Karpas-422 (cell line): Measurements from ENCODE around the gene CPXM2. TPM values are rescaled to one million over a fixed set of nuclear protein-coding genes. Genes with fewer than 3 reads are reported as not detected.
A peak's percentile ranks its signal among the peaks of the same experiment; 100 is the strongest.

Experiments used
- DNase-seq: peaks from one replicate; pipeline ENCODE4 v3.0.0-alpha.2; 2015
- H2AFZ ChIP-seq: fragments of 200-600 bp; sonication (generic); 2 replicates; pipeline ENCODE4 v1.6.1; 2014; ENCODE audit warnings: antibody characterized with exemption, low read length, mixed read lengths
- H3K27ac ChIP-seq: fragments of 200-600 bp; sonication (generic); 2 replicates; pipeline ENCODE4 v1.5.1; 2014; ENCODE audit warnings: mild to moderate bottlenecking, low read length, moderate library complexity
- H3K27me3 ChIP-seq: fragments of 200-600 bp; sonication (generic); 2 replicates; pipeline ENCODE4 v1.6.1; 2014; ENCODE audit warnings: low read length, mixed read lengths
- H3K36me3 ChIP-seq: fragments of 200-600 bp; sonication (generic); 2 replicates; pipeline ENCODE4 v1.6.1; 2014; ENCODE audit warnings: low read length, mixed read lengths; ENCODE audit not compliant: insufficient read depth
- H3K4me1 ChIP-seq: fragments of 200-600 bp; sonication (generic); 2 replicates; pipeline ENCODE4 v1.6.1; 2014; ENCODE audit warnings: mild to moderate bottlenecking, low read length, mixed read lengths
- H3K4me2 ChIP-seq: fragments of 200-600 bp; sonication (generic); 2 replicates; pipeline ENCODE4 v1.6.1; 2014; ENCODE audit warnings: low read length, low read depth, mild to moderate bottlenecking; ENCODE audit not compliant: poor library complexity, severe bottlenecking
- H3K4me3 ChIP-seq: fragments of 200-600 bp; sonication (generic); 2 replicates; pipeline ENCODE4 v1.5.1; 2014; ENCODE audit warnings: mild to moderate bottlenecking, antibody characterized with exemption, low read length, mixed read lengths
- H3K79me2 ChIP-seq: fragments of 200-600 bp; sonication (generic); 2 replicates; pipeline ENCODE4 v1.6.1; 2014; ENCODE audit warnings: mild to moderate bottlenecking, low read length, mixed read lengths
- H3K9ac ChIP-seq: fragments of 200-600 bp; sonication (generic); 2 replicates; pipeline ENCODE4 v1.6.0; 2014; ENCODE audit warnings: low read length
- H3K9me2 ChIP-seq: fragments of 200-600 bp; sonication (generic), shearing (Covaris generic); replicated peaks from 2 replicates; pipeline ENCODE4 v1.6.0; 2014; ENCODE audit warnings: mild to moderate bottlenecking, low read length, moderate library complexity; ENCODE audit not compliant: insufficient read depth
- H3K9me3 ChIP-seq: fragments of 300-700, 200-600 bp; sonication (generic); 2 replicates; pipeline ENCODE4 v1.6.1; 2014; ENCODE audit warnings: low read length, mixed read lengths
- H4K20me1 ChIP-seq: fragments of 200-600 bp; sonication (generic); 2 replicates; pipeline ENCODE4 v1.6.1; 2014; ENCODE audit warnings: mild to moderate bottlenecking, antibody characterized with exemption, low read length, low read depth; ENCODE audit not compliant: insufficient read depth
- total RNA-seq: library from RNA; depleted of rRNA; stranded (reverse); fragments of >200 nt; shearing (Covaris generic); gene quantifications from 2 replicates; pipeline ENCODE4 v1.2.3, GENCODE V29; 2014; ENCODE audit warnings: low replicate concordance

Gene CPXM2
- total RNA-seq, 1 experiment from 2014 or later: not detected

DNA sequence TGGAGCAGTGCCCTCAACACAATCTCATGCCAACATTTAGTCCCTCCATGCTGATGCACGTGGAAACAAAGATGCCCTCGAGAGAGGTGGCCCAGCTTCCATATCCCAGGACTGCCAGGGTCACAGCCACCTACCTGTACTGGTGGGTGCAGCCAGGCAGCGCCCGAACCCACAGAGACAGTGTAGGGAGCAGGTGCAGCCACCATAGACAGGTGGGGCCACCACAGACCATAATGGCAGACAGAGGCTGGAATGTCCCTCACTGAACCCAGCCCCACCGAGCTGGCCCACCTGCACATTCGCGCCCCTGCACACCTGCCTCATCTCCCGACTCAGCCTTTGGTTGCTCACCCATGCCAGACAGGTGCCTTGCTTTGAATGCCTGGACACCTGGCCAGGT is 18.3 kb upstream of the CPXM2 start:
- no peak overlapping the region for H3K27ac ChIP-seq
- no peaks in the 10 kb centered on the region for H4K20me1 ChIP-seq
- no peaks in the 10 kb centered on the region for H3K36me3 ChIP-seq
- H3K4me3 ChIP-seq: no peak overlapping the region
- 0 out of 2 replicates have a peak, but pooled peaks cover 2% of the 10 kb centered on the region for H3K4me1 ChIP-seq
- no peaks in the 10 kb centered on the region for H3K9me3 ChIP-seq
- no peak for DNase-seq
- H3K4me2 ChIP-seq: no peak overlapping the region
- H3K9me2 ChIP-seq: no peaks in the 10 kb centered on the region
- H3K79me2 ChIP-seq: no peaks in the 10 kb centered on the region
- no peak overlapping the region for H2AFZ ChIP-seq
- no peaks in the 10 kb centered on the region for H3K27me3 ChIP-seq
- H3K9ac ChIP-seq: no peak overlapping the region

DNA sequence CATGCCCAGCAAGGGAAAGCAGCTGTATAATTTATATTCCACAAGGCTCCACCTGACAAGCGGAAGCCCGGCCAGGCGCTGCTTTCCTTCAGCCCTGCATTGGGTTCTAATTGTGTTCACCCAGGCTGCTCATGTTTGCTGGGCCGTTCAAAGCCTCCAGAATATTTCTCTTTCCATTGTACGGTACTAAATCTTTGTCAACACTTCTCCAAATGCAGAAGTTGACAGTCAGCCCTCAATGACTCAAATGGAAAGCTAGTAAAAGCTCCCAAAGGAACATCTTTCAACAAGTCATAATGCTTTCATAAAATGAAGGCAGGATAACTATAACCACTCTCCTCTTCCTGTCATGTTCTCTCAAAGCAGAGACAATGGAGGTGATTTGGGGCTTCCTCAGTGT is 17.8 kb upstream of the CPXM2 start:
- DNase-seq: no peak
- no peaks in the 10 kb centered on the region for H3K79me2 ChIP-seq
- H3K27me3 ChIP-seq: no peaks in the 10 kb centered on the region
- H3K36me3 ChIP-seq: no peaks in the 10 kb centered on the region
- H2AFZ ChIP-seq: no peak overlapping the region
- no peaks in the 10 kb centered on the region for H3K9me2 ChIP-seq
- H3K4me3 ChIP-seq: no peak overlapping the region
- H3K9me3 ChIP-seq: no peaks in the 10 kb centered on the region
- H3K27ac ChIP-seq: no peak overlapping the region
- H3K4me2 ChIP-seq: no peak overlapping the region
- no peak overlapping the region for H3K9ac ChIP-seq
- 0 out of 2 replicates have a peak, but pooled peaks cover 2% of the 10 kb centered on the region for H3K4me1 ChIP-seq
- no peaks in the 10 kb centered on the region for H4K20me1 ChIP-seq

DNA sequence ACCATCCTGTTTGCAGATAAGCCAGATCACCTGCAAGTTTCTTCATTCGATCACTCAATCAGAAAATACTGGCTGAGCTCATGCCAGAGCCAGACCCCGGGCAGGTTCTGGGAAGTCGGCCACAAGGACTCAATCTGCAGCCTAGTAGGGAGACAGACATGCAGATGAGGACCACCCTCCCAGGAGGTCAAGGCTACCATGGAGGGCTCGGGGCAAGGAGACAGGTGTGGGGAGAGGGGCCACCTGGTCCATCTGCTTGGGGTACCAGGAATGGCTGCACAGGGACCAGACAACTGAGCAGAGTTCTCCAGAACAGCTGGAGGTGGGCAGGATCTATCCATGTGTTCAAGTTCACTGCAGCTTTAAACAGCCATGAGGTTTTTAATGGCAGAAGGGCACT is 16.8 kb upstream of the CPXM2 start:
- no peaks in the 10 kb centered on the region for H3K27me3 ChIP-seq
- no peak overlapping the region for H3K4me3 ChIP-seq
- DNase-seq: no peak
- H3K9me3 ChIP-seq: no peaks in the 10 kb centered on the region
- H3K4me1 ChIP-seq: no peaks in the 10 kb centered on the region
- no peak overlapping the region for H3K27ac ChIP-seq
- no peak overlapping the region for H3K4me2 ChIP-seq
- H3K9me2 ChIP-seq: no peaks in the 10 kb centered on the region
- H3K9ac ChIP-seq: no peak overlapping the region
- no peaks in the 10 kb centered on the region for H3K79me2 ChIP-seq
- no peaks in the 10 kb centered on the region for H3K36me3 ChIP-seq
- no peaks in the 10 kb centered on the region for H4K20me1 ChIP-seq
- H2AFZ ChIP-seq: no peak overlapping the region

DNA sequence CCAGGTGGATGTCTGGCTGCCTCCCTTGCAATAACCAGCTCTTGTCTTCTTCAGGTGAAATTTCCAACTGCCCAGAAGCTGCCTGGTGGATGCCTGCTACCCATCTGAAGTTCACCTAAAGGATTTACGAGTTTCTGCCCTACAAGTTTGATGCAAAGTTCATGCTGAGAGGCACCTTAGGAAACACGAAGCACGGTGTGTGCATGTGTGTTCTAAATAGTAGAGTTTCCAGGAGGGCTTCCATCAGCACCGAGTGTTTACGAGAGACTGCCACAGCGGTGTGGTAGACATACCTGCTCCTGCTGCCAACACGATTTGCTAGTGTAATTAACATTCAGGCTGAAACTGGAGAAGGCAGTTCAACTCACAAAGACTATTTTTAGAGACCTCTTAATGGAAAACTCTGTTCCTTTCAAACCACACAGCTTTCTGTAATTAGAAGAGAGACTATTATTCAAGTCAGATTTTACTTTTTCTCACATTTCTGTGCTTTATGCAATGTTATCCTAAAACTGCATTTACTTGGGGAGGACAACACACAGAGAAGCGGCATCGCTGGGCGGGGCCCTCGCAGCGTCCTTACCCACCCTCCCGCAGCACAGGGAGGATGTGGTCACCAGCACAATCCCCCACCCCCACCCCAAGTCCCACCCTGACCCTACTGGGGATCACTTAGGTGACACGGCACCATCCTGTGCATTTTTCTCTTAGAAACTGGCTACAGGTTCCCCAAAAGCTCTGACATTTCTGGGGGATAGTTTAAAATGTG is 15.5 kb upstream of the CPXM2 start:
- H3K4me3 ChIP-seq: no peak overlapping the region
- no peaks in the 10 kb centered on the region for H3K79me2 ChIP-seq
- no peaks in the 10 kb centered on the region for H3K27me3 ChIP-seq
- H3K9me3 ChIP-seq: no peaks in the 10 kb centered on the region
- H3K4me1 ChIP-seq: no peaks in the 10 kb centered on the region
- no peak overlapping the region for H3K27ac ChIP-seq
- no peak for DNase-seq
- H3K36me3 ChIP-seq: no peaks in the 10 kb centered on the region
- H3K9ac ChIP-seq: no peak overlapping the region
- no peak overlapping the region for H2AFZ ChIP-seq
- no peak overlapping the region for H3K4me2 ChIP-seq
- H3K9me2 ChIP-seq: no peaks in the 10 kb centered on the region
- H4K20me1 ChIP-seq: no peaks in the 10 kb centered on the region

DNA sequence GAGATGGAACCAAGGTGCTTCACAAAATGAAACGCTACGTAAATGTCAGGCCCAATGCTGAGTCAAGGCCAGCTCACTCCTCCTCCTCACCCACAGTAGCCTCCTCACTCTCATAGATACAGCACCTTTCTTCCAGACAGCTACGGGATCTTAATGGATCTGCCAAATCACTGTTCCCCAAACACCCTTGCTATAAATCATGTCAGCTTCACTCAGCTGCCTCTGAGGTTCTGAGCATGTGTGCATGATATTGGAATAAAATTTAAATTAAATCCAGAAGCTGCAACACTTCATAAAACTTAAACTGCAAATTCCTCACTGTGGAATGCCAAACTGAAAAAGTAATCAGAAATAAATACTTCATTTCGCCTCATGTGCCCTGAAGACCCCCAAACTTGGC is 14.7 kb upstream of the CPXM2 start:
- Histone ChIP-seq H3K9ac (no peak overlapping the region), H3K4me1 (no peaks in the 10 kb centered on the region), H3K9me2 (no peaks in the 10 kb centered on the region), H3K4me3 (no peak overlapping the region), H3K79me2 (no peaks in the 10 kb centered on the region), H2AFZ (no peak overlapping the region), H3K36me3 (no peaks in the 10 kb centered on the region), H3K4me2 (no peak overlapping the region), H3K9me3 (no peaks in the 10 kb centered on the region), H3K27me3 (no peaks in the 10 kb centered on the region), H3K27ac (no peak overlapping the region), H4K20me1 (no peaks in the 10 kb centered on the region)
- DNase-seq: no peak

DNA sequence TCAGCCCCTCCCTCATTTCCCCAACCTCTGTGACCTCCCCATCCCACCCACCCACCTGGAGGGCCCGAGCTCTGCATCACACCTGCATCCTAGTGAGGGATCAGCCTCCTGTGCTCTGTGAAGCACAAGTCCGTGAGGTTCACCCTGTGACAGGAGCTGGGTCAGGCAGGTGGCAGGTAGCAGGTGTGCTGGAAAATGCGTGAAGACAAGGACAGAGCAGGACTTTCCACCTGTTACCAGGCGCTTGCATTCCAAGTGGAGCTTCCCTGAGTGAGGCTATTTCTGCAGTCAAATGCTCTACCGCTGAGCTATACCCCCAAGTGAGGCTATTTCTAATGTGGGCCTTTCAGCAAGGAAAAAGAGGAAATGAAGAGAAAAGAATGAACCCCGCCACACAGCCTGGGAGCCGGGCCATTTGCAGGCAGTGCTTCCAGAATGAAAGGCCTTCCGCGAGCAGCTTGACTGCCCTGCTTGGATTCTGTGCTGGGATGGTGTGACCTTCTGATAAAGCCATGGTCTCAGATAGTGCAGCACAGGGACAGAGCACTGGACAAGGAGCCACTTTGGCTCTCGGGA is 13.3 kb upstream of the CPXM2 start:
- H3K4me3 ChIP-seq: no peak overlapping the region

DNA sequence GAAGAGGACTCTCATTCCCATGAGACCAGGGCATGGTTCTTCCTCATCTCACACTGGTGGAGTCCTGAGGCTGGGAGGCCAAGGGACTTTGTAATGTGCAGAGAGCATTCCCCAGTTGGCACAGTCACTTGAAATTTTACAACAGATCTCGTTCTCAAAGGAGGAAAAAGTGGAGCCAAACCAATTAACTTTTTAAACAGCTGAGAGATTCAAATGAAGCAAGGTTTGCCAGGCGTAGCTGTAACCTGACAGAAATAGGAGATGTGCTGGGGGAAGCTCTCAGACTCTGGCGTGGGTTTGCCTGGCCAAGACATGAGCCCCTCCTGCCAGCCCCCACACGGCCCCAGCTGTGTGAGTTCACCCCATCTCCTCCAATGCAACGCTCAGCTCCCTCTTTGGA is 12.0 kb upstream of the CPXM2 start:
- Histone ChIP-seq H2AFZ (no peak overlapping the region), H3K27me3 (no peaks in the 10 kb centered on the region), H3K27ac (no peak overlapping the region), H4K20me1 (no peaks in the 10 kb centered on the region), H3K9ac (no peak overlapping the region), H3K36me3 (no peaks in the 10 kb centered on the region), H3K4me3 (no peak overlapping the region), H3K9me3 (0 out of 2 replicates have a peak, but pooled peaks cover 4% of the 10 kb centered on the region), H3K4me1 (no peaks in the 10 kb centered on the region), H3K79me2 (no peaks in the 10 kb centered on the region), H3K9me2 (no peaks in the 10 kb centered on the region), H3K4me2 (no peak overlapping the region)
- DNase-seq: no peak

More for the DNA sequence above, 13.3 kb upstream of the CPXM2 start:
- Histone ChIP-seq H3K36me3 (no peaks in the 10 kb centered on the region), H3K9me2 (no peaks in the 10 kb centered on the region), H3K9ac (no peak overlapping the region), H3K4me1 (no peaks in the 10 kb centered on the region), H3K27ac (no peak overlapping the region), H3K9me3 (0 out of 2 replicates have a peak, but pooled peaks cover 4% of the 10 kb centered on the region), H3K79me2 (no peaks in the 10 kb centered on the region), H3K4me2 (no peak overlapping the region), H2AFZ (no peak overlapping the region), H3K27me3 (no peaks in the 10 kb centered on the region), H4K20me1 (no peaks in the 10 kb centered on the region)
- no peak for DNase-seq

DNA sequence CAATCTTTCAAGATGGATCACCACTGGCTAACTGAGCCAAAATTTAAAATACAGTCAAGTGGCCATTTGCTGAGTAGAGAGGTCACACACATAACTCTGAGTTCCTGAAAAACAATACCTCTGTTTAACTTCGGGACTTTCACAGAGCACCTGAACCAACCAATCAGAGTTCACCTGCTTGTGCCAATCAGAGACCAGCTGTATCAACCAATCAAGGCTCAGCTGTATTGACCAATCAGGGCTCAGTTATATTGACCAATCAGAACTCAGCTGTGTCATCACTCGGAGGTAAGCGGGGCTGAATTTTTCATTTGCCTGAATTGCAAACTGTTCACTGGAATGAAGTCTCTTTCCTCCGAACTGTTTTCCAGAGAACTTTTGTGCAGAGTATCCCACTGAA is 10.0 kb upstream of the CPXM2 start:
- no peak overlapping the region for H2AFZ ChIP-seq
- no peak overlapping the region for H3K27ac ChIP-seq
- H3K4me3 ChIP-seq: no peak overlapping the region
- peaks cover 5% of the 10 kb centered on the region; the same call in 1 of the 2 replicates for H3K4me1 ChIP-seq
- H3K9me2 ChIP-seq: no peaks in the 10 kb centered on the region
- no peaks in the 10 kb centered on the region for H3K36me3 ChIP-seq
- H4K20me1 ChIP-seq: no peaks in the 10 kb centered on the region
- H3K79me2 ChIP-seq: no peaks in the 10 kb centered on the region
- no peaks in the 10 kb centered on the region for H3K27me3 ChIP-seq
- no peak overlapping the region for H3K4me2 ChIP-seq
- H3K9me3 ChIP-seq: 0 out of 2 replicates have a peak, but pooled peaks cover 4% of the 10 kb centered on the region
- peak; percentile 55 for DNase-seq
- H3K9ac ChIP-seq: no peak overlapping the region
